ENCODE data around the gene NBAS. TPM values are rescaled to one million over a fixed set of nuclear protein-coding genes. Genes with fewer than 3 reads are reported as not detected.

Gene NBAS
- polyA plus RNA-seq, 1 of the 3 experiments (the other 2 are of a cell fraction), result 12.0 TPM

DNA sequence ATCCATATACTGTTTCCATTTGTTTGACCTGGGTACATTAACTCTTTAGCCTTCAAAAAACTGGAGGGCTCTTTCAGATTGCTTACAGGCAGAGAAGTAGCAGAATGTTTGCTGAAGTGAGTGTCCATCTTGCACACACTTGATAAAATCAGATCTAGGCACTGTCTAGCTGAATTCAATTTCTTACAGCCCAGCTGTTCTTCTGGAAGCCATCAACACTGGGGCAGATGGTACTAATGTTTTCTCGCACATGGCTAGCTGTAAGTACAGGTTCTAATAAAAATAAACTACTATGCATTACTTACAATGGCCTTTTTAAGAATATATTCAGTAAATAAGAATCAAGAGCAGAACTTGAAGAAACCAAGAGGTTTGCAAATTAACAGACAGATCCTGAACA lies 175.9 kb downstream of the NBAS start:
- H3K9me2 ChIP-seq, result no peaks in the 10 kb centered on the region
- H3K36me3 ChIP-seq (replicated peaks in 1 of 2; ENCODE audit: control insufficient read depth in 1 of 2, insufficient read depth in 2 of 2, low read length in 1 of 2), result peaks cover 16 to 22% of the 10 kb centered on the region in 2 experiments
- peak overlapping the region in 1 of 2 experiments; percentile 86; a peak in 2 of 4 replicates for H3K27ac ChIP-seq (ENCODE audit: low read depth in 2 of 2, low read length in 1 of 2)
- H3K27me3 ChIP-seq (ENCODE audit: insufficient read depth), result no peaks in the 10 kb centered on the region
- 84% methylated on average over 1 of the region's 1 CpG for WGBS (ENCODE audit: low lambda C conversion rate)
- no peak overlapping the region for H3K9ac ChIP-seq
- no peaks in the 10 kb centered on the region for H3K9me3 ChIP-seq
- H3F3A ChIP-seq (replicated peaks; ENCODE audit: insufficient read depth), result no peaks in the 10 kb centered on the region
- peak; percentile 63 for DNase-seq
- no peak overlapping the region for H3K4me3 ChIP-seq (ENCODE audit: low read depth in 2 of 2, low read length in 1 of 2)
- TF ChIP-seq, protein P1, sequence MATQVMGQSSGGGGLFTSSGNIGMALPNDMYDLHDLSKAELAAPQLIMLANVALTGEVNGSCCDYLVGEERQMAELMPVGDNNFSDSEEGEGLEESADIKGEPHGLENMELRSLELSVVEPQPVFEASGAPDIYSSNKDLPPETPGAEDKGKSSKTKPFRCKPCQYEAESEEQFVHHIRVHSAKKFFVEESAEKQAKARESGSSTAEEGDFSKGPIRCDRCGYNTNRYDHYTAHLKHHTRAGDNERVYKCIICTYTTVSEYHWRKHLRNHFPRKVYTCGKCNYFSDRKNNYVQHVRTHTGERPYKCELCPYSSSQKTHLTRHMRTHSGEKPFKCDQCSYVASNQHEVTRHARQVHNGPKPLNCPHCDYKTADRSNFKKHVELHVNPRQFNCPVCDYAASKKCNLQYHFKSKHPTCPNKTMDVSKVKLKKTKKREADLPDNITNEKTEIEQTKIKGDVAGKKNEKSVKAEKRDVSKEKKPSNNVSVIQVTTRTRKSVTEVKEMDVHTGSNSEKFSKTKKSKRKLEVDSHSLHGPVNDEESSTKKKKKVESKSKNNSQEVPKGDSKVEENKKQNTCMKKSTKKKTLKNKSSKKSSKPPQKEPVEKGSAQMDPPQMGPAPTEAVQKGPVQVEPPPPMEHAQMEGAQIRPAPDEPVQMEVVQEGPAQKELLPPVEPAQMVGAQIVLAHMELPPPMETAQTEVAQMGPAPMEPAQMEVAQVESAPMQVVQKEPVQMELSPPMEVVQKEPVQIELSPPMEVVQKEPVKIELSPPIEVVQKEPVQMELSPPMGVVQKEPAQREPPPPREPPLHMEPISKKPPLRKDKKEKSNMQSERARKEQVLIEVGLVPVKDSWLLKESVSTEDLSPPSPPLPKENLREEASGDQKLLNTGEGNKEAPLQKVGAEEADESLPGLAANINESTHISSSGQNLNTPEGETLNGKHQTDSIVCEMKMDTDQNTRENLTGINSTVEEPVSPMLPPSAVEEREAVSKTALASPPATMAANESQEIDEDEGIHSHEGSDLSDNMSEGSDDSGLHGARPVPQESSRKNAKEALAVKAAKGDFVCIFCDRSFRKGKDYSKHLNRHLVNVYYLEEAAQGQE (IDR thresholded peaks at IDR 0.05; ENCODE audit: low read depth, low read length), result no peak
- no peak for TF ChIP-seq ELF1 (IDR thresholded peaks at IDR 0.05)
- peak; percentile 98 for TF ChIP-seq GATA2 (CRISPR knock-in tag; IDR thresholded peaks at IDR 0.05)
- TF ChIP-seq, protein P2, sequence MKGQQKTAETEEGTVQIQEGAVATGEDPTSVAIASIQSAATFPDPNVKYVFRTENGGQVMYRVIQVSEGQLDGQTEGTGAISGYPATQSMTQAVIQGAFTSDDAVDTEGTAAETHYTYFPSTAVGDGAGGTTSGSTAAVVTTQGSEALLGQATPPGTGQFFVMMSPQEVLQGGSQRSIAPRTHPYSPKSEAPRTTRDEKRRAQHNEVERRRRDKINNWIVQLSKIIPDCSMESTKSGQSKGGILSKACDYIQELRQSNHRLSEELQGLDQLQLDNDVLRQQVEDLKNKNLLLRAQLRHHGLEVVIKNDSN (IDR thresholded peaks at IDR 0.05; ENCODE audit: borderline replicate concordance, low read depth), result no peak
- peak; percentile 52; the same call in 1 of the 2 replicates for TF ChIP-seq TEAD4 (IDR thresholded peaks at IDR 0.05; ENCODE audit: borderline replicate concordance, insufficient read depth)
- TF ChIP-seq TCF12 (IDR thresholded peaks at IDR 0.05), result peak; percentile 75
- TF ChIP-seq, protein P3, sequence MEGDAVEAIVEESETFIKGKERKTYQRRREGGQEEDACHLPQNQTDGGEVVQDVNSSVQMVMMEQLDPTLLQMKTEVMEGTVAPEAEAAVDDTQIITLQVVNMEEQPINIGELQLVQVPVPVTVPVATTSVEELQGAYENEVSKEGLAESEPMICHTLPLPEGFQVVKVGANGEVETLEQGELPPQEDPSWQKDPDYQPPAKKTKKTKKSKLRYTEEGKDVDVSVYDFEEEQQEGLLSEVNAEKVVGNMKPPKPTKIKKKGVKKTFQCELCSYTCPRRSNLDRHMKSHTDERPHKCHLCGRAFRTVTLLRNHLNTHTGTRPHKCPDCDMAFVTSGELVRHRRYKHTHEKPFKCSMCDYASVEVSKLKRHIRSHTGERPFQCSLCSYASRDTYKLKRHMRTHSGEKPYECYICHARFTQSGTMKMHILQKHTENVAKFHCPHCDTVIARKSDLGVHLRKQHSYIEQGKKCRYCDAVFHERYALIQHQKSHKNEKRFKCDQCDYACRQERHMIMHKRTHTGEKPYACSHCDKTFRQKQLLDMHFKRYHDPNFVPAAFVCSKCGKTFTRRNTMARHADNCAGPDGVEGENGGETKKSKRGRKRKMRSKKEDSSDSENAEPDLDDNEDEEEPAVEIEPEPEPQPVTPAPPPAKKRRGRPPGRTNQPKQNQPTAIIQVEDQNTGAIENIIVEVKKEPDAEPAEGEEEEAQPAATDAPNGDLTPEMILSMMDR (IDR thresholded peaks at IDR 0.05), result no peak
- TF ChIP-seq RCOR1 (IDR thresholded peaks at IDR 0.05; ENCODE audit: low read length), result peak; percentile 100
- TF ChIP-seq NRF1 (IDR thresholded peaks at IDR 0.05; ENCODE audit: low read depth, low read length), result no peak
- no peak for TF ChIP-seq RXRA (IDR thresholded peaks at IDR 0.05; ENCODE audit: borderline replicate concordance, low read depth)
- TF ChIP-seq, protein P4, sequence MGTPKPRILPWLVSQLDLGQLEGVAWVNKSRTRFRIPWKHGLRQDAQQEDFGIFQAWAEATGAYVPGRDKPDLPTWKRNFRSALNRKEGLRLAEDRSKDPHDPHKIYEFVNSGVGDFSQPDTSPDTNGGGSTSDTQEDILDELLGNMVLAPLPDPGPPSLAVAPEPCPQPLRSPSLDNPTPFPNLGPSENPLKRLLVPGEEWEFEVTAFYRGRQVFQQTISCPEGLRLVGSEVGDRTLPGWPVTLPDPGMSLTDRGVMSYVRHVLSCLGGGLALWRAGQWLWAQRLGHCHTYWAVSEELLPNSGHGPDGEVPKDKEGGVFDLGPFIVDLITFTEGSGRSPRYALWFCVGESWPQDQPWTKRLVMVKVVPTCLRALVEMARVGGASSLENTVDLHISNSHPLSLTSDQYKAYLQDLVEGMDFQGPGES (IDR thresholded peaks at IDR 0.05; ENCODE audit: low read depth, low read length), result no peak
- peak in 1 of 2 experiments; percentile 99; a peak in 2 of 4 replicates for TF ChIP-seq EP300 (IDR thresholded peaks at IDR 0.05; ENCODE audit: borderline replicate concordance in 1 of 2, low read depth in 1 of 2, low read length in 1 of 2)
- TF ChIP-seq SIN3A (IDR thresholded peaks at IDR 0.05; ENCODE audit: borderline replicate concordance, low read depth, low read length), result no peak
- peak; percentile 93 for TF ChIP-seq MXI1 (IDR thresholded peaks at IDR 0.05; ENCODE audit: low read depth, low read length)
- TF ChIP-seq, protein P5, sequence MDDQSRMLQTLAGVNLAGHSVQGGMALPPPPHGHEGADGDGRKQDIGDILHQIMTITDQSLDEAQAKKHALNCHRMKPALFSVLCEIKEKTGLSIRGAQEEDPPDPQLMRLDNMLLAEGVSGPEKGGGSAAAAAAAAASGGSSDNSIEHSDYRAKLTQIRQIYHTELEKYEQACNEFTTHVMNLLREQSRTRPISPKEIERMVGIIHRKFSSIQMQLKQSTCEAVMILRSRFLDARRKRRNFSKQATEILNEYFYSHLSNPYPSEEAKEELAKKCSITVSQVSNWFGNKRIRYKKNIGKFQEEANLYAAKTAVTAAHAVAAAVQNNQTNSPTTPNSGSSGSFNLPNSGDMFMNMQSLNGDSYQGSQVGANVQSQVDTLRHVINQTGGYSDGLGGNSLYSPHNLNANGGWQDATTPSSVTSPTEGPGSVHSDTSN (IDR thresholded peaks at IDR 0.05), result 0 out of 2 replicates have a peak, but pooled peaks have one; percentile 31
- TF ChIP-seq RFX5 (IDR thresholded peaks at IDR 0.05; ENCODE audit: low read length), result no peak
- peak; percentile 95 for TF ChIP-seq CHD2 (IDR thresholded peaks at IDR 0.05; ENCODE audit: low read length, partially characterized antibody)
- peak; percentile 78; the same call in 1 of the 2 replicates for TF ChIP-seq POLR2AphosphoS5 (IDR thresholded peaks at IDR 0.05; ENCODE audit: low read depth, low read length)
- TF ChIP-seq FOXJ3 (CRISPR knock-in tag; IDR thresholded peaks at IDR 0.05), result peak; percentile 92
- TF ChIP-seq RAD21 (IDR thresholded peaks at IDR 0.05; ENCODE audit: low read length), result peak; percentile 28; the same call in 1 of the 2 replicates
- H3K4me1 ChIP-seq (ENCODE audit: control insufficient read depth in 1 of 2, insufficient read depth in 2 of 2, low read depth in 1 of 2, low read length in 1 of 2), result peaks cover 0 to 29% of the 10 kb centered on the region in 2 experiments; a peak in 2 of 4 replicates
- no peaks in the 10 kb centered on the region for H4K20me1 ChIP-seq (ENCODE audit: insufficient read depth)
- ChIA-PET CTCF (interaction anchor here (0.9 to 1.7 kb wide), 4 partner anchors 30 to 225 kb away, joined by 3 to 5 read pairs (median 4); no protein-coding TSS in a partner anchor), POLR2A (interaction anchor here (0.5 kb wide), 1 partner anchor 76 kb away, joined by 4 read pairs; no protein-coding TSS in a partner anchor)
- H3K79me2 ChIP-seq (ENCODE audit: insufficient read depth), result no peaks in the 10 kb centered on the region
- no peak overlapping the region for H3K4me2 ChIP-seq
- H2AFZ ChIP-seq (ENCODE audit: low read depth), result no peak overlapping the region

All from SK-N-SH (cell line).